Left hindlimb (tissue), 1 donor: ENCODE results near the gene MIER2.

Experiments
- DNase-seq: peaks from one replicate; pipeline ENCODE4 v3.0.0-alpha.2; 2018

The MIER2 gene

GRCh38 chr19:306151-306900, 38.3 kb downstream of the MIER2 start:
- no peak for DNase-seq

DNA sequence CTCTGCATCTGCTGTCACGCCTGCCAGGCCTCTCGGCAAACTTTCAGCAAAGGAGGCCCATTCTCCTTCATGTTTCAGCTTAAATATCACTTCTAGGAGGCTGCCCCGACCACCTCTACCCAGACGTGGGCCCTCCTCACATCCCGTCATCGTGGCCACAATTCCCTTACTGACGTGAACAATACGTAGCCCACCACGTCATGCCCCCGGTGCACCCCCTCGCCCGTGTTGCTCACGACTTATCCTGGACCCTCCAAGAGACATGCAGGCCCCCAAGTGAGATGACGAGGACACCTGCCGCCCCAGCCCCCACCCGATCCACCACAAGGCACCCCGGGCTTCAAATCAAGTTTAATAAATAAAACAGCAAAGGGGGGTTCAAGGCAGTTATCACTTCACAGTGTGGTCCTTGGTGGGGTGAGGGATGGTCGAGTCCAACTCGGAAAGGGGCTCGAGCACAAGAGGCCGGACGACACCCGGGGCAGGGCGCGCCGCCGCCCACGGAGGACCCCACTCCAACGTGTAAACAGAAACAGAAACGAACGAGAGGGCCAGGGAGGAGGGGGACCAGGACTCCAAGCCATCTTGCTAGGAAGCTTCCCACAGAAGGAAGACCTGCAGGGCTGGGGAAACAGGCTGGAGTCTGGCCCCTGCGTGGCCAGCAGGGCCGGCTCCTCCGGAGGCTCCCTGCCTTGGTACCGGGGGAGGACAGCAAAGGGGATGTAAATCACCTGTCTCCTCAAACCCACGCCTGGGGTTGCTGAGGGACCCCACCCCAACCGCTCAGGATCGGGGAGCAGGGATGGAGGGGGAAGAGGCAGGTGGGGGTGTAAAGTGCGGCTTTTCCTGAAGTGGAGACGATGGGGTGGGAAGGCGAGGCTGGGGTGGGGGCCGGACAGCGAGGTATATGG, 39.1 kb downstream of the MIER2 start:
- no peak for DNase-seq

GRCh38 chr19:296476-297225, 47.9 kb downstream of the MIER2 start:
- no peak for DNase-seq

- no peak for DNase-seq
Measured at GRCh38 chr19:295687-296370, 48.8 kb downstream of the MIER2 start.

GRCh38 chr19:294946-295686, 49.5 kb downstream of the MIER2 start:
- no peak for DNase-seq

DNA sequence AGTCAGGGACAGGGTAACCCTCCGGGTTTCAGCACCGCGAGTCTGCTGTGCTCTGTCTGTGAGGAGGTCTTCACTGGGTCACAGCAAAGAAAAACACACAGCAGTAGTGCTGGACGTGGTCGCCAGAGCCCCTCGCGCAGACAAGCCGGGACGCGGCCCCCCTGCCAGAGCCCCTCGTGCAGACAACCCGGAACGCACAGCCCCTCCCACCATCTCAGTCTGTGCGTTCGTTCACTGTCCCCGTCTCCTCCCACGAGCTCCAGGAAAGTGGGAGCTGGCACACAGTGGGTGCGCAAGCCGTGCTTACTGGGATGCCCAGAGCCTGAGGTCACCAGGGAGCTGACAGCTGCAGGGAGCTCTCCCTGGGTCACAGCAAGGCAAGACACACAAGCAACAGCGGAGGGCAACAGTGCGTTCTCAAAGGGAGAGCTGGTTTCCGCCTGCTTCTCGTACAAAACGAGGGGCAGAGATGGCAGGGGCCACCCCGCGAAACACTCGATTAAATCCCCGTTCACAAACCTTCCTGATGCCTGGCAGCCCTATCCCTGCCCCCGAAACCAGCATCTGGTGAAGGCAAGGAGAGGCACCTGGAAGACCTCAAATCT, 50.2 kb downstream of the MIER2 start:
- no peak for DNase-seq

DNA sequence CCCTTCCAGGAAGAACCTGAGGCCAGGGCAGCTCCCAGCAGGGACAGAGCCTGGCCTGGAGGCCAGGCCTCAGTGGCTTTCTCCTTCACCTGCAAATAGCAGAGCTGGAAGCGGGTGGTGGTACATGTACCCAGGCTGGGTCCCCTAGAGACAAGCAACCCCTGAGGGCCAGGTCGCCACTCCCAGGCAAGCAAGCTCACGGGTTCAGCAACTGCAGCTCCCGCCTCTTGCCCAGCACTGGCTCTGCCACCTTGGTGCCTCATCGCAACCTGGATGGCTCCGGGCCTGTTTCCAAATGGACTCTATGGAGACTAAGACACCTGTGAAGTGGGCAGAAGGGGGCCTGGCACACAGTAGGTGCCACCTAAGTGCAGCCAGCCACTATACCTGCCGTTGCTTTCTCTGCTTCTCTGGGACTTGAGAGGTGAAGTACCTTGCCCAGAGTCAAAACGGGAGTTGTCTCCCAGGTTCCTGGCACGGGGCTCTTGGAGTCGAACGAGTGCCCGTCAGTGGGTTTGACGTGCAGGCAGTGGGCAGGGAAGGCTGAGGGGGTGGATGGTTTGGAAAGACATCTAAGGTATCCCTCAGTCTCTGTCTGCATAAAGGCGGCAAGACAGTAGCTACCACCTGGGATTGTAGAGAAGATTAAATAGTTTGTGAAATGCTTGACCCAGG, 51.0 kb downstream of the MIER2 start:
- DNase-seq, result no peak

GRCh38 chr19:292951-293350, 51.6 kb downstream of the MIER2 start:
- DNase-seq, result no peak

DNA sequence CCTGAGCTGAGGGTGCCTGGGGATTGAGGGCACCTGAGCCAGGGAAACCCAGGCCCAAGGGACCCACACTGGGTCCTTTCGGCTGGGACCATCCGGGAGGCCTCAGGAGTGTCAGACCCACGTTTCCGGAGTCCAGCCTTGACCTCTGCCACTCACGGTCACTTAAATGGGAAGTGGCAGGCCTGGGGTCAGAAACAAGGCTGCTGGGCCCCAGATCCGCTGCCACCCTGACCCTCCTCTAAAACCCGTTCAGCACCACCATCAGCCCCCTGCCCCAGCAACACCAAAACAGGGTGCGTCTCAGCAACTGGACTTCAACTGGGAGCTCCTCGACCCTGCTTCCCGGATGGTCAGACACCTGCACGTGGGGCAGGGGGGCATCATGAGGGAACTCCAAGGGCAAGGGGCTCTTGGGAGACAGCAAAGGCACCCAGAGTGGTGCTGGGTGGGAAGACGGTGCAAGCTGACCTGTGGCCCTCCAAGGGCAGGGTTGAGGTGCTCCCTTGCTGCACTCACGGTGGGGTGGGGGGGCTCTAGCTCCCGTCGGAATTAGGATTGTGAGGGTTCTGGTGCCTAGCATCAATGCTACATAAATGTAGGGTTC, 52.2 kb downstream of the MIER2 start:
- DNase-seq, result no peak

DNA sequence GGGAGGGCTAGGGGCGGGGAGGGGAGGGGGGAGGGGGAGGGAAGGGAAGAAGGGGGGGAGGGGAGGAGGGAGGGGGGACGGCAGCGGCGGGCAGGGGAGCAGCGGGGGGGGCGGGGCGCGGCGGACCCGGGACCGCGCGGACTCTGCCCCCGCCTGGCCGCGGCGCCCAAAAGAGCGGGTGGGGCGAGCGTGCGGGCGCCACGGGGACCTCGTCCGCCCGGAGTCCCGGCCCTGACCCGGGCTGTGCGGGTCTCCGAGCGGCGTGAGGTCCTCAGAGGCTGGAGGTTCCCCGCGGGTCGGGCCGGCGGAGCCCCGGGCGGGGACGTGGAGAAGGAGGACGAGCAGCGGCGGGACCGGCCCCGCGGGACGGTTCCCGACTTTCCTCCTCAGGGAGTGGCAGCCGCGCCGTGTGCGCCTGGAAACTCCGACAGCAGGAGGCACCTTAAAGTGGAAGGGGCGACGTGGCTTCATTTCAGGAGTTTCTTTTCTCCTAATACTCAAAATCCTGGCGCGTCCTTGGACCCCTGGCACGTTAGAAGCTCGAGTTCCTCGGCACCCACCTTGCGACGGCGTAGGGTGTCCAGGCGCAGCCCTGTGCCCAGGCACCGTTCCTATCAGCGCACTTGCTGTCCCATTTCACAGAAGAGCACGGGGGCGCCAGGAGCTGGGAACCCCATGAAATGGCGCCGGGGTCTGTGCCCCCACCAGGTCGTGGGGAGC, 52.9 kb downstream of the MIER2 start:
- no peak for DNase-seq

GRCh38 chr19:291006-291521, 53.5 kb downstream of the MIER2 start, which contains the start of gene PLPP2:
PLPP2 (minus strand) TSS chr19:291403; CDS start chr19:291336, 67 bp downstream.
- DNase-seq, result no peak

DNA sequence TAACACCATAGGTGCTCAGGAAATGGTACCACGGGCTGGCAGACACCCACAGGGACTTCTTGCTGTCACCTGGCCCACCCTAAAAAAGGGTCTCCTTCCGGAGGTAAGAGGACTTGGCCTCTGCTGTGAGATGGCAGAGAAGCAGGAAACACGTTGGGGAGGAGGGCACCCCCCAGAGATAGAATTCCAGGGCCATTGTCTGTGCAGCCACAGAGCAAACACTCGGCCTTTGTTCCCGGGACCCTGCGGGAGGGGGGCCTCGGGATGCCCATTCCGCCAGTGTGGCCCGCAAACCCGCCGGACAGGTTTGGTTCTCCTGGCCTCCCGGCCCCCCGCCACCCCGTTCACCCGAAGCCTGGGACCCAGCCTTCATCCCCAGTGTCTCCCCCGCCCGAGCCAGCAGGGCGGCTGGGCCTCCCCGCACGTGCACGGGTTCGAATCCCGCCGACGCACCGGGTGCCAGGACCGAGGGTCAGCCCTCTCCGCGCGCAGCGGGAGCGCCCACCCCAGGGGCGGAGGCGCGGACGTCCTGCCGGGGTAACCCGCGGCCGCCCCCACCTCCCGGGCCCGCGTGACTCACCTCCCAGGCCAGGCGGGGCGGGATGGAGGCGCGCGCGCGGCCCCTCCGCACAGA, 54.1 kb downstream of the MIER2 start:
- DNase-seq, result no peak

DNA sequence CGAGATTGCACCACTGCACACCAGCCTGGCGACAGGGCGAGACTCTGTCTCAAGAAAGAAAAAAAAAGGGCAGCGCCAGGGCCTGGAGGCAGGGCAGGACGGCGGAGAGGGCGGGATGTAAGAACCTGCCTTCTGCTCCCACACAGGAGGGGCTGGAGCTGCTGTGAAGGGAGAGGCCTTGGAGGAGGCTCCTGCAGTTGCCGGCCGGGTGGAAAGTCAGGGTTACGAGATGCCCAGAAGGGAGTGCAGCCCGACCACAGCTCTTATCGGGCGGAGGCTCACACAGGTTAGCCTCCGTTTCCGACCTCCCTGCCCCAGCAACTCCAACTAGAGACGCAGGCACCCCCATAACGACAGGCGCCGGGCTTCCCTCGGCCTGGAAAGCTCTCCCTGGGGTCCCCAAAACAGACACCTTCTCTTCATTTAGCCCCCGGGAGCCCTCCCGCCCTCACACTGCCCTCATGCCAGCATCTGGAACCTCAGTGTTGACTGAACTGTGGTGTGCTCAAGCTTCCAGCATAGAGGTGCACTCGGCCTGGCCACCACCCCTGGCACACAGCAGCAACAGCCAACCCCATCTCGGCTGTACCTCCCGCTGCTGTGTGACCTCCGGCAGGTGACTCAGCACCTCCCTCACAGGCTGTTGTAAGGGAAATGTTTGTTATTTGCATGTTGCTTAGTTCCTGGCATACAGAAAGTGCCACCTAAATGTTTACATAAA, 54.8 kb downstream of the MIER2 start:
- no peak for DNase-seq

- no peak for DNase-seq
Measured at GRCh38 chr19:288911-289310, 55.7 kb downstream of the MIER2 start.

DNA sequence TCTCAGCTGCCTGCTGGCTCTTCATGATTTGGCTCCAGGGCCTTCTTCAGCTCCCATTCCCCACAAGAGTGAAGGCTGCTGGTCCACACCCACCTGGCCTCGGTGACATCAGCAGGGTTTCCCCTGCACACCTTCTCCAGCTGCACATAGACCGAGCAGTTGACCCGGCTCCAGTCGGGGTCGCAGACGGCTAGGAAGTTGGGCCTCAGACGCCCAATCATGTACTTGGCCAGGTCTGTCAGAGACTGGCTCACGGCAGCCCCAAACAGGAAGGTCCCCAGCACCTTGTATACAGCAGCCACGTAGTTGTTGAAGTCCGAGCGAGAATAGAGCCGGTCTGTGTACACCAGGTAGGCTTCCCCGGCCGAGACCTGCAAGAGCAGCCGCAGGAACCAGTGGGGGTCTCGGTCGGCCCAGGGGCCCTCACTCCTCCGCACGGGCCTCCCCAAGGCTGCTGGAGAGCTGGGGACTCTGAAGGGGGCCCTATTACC, 57.2 kb downstream of the MIER2 start:
- DNase-seq, result no peak

- no peak for DNase-seq
Measured at GRCh38 chr19:283395-283794, 61.2 kb downstream of the MIER2 start.

- no peak for DNase-seq
Measured at GRCh38 chr19:282501-282900, 62.1 kb downstream of the MIER2 start.

GRCh38 chr19:281992-282391, 62.6 kb downstream of the MIER2 start:
- no peak for DNase-seq
